ENCODE data around the gene IDUA.
"Not testable (repeated sequence)": the region's sequence is repeated elsewhere in the genome, so short reads cannot be mapped to it uniquely, and the experiment has no call there.

IDUA gene

DNA sequence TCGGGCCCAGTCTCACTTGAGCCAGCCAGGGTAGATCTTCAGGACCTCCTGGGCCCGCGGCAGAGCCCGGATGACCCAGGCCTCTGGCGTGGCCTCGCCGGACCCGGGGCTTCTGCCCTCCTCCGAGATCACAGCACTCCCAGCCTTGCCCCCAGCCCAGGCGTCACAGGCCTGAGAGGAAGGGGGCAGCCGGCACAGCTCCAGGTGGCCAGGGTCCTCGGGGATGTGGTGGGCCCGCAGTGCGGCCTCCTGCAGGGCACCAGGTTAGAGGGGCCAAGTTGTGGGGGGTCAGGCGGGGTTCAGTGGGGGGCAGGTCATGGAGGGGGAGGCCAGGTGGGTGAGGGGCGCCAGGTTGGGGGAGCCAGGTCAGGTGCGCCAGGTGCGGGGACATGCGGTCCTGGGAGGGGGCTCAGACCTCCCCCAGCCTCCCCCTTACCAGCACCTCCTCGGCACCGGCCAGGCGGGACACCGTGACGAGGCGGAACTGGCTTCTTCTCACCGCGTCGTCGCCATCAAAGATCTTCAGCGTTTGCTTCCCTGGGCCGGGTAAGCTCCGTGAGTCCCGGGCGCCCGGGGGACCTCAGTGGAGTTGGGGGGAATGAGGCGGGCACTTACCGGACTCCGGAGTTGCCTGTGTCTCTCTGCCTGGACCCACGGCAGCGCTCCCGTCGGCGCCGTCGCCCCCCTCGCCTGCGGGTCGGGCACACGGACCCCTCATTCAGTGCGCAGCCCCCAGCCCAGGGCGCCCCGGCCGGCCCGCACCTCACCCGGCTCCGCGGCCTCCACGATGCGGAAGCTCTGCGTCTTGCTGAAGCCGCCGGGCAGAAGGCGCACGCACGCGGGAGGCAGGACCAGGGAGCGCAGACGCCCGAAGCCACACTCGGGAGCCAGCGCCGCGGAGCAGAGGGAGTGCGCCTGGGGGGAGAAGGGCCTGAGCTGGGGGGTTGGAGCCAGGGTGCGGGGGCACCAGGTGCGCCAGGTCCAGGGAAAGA lies 19.4 kb upstream of the IDUA start:
- no peak for DNase-seq

DNA sequence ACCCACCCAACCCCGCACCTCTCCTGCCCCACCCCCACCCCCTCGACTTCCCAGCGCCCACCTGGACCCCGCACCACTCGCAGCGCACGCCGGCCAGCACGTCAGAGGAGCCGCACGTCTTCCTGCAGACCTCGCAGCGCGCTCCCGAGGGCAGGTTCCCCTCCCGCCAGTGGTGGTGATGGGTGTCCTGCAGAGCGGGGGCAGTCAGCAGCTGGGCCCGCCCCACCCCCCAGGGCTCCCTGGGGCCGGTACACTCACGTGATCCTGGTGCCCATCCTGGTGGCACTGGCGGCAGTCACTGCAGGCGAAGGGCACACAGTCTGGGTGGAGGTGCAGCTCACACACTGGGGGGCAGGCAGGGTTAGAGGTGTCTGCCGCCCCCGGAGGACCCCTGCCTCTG lies 18.6 kb upstream of the IDUA start:
- no peak for DNase-seq

GRCh38 chr4:968621-969394 lies 18.0 kb upstream of the IDUA start:
- no peak for DNase-seq

- no peak for DNase-seq
Observed at GRCh38 chr4:970046-970745, 16.6 kb upstream of the IDUA start.

GRCh38 chr4:970854-971520 lies 15.9 kb upstream of the IDUA start:
- no peak for DNase-seq

- DNase-seq = no peak
Observed at GRCh38 chr4:971666-972500, 15.0 kb upstream of the IDUA start.

DNA sequence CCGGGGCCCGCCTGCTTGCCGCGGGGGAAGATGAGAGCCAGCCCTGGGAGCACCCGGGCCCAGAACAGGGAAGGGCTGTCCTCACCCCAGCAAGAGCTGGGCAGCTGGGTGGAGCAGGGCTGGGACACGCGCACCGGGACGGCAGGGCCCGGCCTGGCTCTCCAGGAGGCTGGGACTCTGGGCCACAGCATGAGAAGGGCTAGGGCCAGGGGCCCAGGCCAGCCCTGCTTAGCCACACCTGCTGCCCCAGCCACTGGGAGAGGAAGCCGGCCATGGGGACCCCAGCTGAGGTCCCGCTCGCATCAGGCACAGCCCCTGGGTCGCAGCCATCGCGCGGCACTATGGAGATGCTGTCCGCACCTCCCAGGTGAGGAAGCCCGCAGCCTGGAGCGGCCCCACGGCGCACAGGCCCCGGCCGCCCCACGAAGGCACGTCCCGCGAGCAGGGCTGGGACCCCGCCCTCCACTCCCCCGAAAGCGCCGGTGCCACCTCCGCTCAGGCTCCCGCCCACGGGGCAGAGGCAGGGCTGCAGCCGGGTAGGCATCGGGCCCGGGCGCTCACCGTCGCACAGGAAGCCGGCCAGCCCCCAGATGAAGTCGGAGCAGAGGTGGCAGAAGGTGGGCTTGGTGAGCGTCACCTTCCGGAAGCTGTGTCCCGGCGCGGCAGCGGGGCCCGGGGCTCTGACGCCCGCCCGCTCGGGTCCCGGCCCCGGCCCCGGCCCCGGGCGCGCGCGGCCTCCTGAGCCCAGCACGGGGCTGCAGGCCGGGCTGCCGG lies 14.0 kb upstream of the IDUA start:
- DNase-seq = no peak

GRCh38 chr4:973431-974397 lies 13.1 kb upstream of the IDUA start, which contains the start of gene DGKQ:
TSS of gene DGKQ (minus strand) at chr4:973569. CDS start at chr4:973482, 87 bp downstream.
- peak; percentile 99 for DNase-seq

DNA sequence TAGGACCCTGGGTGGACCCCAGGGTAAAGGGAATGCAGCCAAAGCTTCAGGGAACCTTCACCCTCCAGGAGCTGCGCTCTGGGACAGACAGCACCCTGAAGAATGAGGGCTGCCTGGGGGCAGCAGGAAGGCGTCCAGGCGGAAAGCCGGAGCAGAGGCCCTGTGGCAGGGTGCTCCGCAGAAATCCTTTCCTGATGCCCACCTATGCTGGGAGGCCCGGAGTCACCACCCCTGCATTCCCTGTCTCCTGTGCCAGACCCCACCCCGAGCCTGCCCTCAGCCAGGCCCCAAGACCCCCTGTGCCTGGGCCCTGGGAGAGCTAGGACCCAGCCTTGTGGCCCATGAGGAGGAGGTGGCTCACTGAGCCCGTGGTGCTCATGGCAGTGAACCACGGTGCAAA lies 12.2 kb upstream of the IDUA start:
- no peak for DNase-seq

GRCh38 chr4:976016-976415 lies 10.8 kb upstream of the IDUA start:
- DNase-seq = not testable (repeated sequence)

DNA sequence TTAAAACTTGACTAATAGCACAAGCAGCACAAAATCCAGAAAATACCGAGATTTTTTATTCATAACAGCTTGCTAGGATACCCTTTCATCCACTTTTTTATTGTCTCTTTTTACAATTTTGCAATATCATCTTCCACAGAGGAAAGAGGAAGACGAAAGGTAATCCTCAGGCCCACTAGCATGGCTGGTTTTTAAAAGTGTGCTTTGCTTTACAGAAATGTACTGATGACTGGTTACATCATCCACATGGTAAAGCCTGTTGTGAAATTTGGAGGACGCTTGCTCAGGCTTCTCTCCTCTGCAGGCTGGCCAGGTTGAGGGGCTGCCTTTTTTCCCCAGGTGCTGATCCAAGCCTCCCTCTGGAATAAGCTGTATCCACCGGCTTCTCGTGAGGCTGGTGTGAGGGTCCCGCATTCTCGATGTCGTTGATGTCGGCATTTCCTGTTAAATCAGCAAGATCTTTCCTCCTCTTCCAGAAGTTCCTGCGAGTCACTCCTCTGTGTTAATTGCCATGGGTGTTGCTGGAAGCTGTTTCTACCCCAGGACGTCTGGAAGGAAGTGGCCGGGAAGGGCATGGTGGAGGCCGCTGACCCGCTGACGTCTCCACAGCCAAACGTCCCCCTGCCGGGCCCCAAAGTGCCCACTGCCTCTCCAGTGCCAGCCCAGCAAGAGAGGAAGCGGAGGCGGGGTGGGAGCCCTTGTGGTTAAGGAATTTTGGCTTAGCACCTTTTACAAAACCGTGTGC lies 7.7 kb upstream of the IDUA start:
- DNase-seq = no peak

DNA sequence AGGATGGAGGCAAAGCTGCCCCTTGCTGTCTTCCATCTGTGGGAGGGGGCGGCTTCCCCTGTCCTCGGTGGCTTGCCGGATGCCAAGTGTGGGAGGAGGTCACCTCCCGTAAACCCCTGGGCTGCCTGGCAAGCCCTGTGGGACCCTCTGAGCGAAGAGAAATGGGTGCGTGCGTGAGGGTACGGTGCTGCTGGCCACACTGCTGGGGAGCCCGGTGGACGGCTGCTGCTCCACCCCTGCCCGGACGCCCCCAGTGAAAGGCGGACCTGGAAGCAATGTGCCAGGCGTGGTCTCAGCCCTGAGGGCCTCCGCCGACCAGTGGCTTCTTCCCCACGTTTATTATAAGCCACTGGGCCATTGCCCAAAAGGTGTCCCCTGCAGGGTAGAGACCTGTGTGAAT lies 4.6 kb upstream of the IDUA start:
- DNase-seq = no peak

- DNase-seq = no peak
Observed at GRCh38 chr4:982814-983213, 4.0 kb upstream of the IDUA start.

DNA sequence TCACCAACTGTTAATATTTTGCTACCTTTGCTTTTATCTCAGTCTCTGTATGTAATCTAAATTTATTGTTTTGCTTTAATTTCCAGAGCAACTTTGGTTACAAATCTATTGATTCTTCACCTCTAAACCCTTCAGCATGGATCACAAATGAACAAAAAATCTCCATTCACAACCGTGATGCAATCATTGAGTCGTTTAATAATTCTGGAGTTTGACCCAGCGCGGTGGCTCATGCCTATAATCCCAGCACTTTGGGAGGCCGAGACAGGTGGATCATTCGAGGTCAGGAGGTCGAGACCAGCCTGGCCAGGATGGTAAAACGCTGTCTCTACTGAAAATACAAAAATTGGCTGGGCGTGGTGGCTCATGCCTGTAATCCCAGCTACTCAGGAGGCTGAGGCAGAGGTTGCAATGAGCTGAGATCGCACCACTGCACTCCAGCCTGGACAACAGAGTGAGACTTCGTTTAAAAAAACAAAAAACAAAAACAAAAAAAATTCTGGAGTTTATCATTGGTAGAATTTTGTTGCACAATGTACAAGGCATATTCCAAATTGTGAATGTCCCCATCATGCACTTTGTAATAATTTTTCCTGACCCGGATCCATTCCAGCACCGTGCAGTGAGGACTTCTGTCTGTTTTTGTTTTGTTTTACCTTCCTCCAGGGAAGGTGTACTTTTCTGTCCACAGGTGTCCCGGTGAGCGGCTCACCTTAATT lies 2.3 kb upstream of the IDUA start:
- DNase-seq = no peak

DNA sequence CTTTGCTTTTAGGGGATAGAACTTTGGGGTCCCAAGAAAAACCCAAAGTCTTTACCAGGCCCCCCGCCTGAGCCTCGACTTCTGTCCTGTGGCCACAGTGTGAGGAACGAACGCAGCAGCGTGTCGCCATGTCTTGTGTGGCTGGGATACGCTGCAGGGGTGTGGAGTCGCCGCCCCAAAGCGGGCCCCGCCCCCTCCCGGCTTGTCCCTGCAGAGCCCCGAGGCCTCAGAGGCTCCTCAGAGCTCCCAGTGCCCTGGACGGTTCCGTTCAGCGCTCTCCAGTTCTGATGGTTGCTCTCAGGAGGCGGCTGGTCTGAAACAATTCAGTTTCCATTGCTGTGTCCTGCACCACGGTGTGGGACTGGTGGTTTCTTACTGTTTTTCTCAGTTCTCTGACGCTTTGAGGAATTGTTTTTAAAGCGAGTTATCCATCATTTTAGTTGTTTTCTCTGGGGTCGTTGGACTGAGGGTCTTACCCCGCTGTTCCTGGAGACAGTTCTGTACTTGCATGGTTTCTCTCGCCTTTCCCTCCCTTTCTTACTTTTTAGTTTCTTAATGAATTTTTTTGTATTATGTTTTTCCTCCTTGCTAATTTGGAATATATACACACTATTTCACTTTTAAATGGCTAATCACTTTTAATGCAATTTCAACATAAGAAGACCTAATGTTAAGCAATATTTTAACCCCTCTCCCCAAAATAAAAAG lies 1.6 kb upstream of the IDUA start:
- peak; percentile 97 for DNase-seq

- DNase-seq = no peak
Observed at GRCh38 chr4:986428-986878, 391 bp upstream of the IDUA start.
